ENCODE data around the gene MKRN2. TPM values are rescaled to one million over a fixed set of nuclear protein-coding genes. Genes with fewer than 3 reads are reported as not detected.
A peak's percentile ranks its signal among the peaks of the same experiment; 100 is the strongest.

Gene MKRN2
- total RNA-seq, 1 donor from 2014 or later: 33.6 TPM

GRCh38 chr3:12582730-12583129, 25.8 kb downstream of the MKRN2 start:
- no peak for ATAC-seq
- DNase-seq: no peak
- intact Hi-C loops (cut with micrococcal nuclease): no loop called here

GRCh38 chr3:12583280-12583679, 26.4 kb downstream of the MKRN2 start:
- no peak for DNase-seq
- no peak for ATAC-seq
- intact Hi-C loops (cut with micrococcal nuclease): no loop called here

- ATAC-seq: no peak
- no peak for DNase-seq
- intact Hi-C loops (cut with micrococcal nuclease): no loop called here
Measured at GRCh38 chr3:12584083-12584482, 27.2 kb downstream of the MKRN2 start.

DNA sequence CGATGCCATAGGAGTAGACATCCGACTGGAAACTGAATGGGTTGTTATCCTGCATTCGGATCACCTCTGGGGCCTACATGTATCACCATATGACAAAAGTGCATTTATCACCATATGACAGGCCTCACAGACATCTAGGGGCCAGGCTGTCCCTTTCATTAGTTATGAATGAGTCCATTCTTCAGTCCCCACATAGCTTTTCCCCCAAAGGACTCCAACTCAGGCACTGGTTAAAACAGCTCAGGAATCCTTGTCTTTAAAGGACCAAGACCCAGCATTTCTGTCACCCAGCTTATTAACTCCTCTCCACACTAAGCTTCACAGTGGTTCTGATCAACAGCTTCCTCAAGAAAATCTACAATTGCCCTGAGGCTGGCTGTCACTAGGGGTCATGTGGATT, 28.3 kb downstream of the MKRN2 start:
- intact Hi-C loops (cut with micrococcal nuclease): no loop called here
- no peak for DNase-seq

GRCh38 chr3:12585970-12586369, 29.1 kb downstream of the MKRN2 start:
- DNase-seq: no peak
- intact Hi-C loops (cut with micrococcal nuclease): no loop called here
- ATAC-seq: no peak

More for the DNA sequence above, 28.3 kb downstream of the MKRN2 start:
- ATAC-seq: no peak

DNA sequence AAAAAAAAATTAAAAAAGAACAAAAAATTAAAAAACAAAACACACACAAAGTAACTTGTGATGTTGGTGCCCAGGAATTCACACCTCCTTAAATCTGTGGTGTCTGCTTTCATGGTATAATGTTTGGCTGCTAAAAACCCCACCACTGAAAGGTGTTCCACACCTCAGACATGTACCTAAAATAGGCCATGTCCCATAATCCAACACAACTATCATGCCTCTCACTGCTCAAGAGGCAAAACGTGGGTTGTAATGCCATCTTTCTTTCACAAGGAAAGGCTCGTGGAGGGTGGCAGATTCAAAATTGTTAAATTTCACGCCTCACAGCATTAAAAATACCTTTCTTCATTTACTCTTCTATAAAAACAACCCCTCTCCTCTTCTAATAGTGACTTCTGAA, 29.5 kb downstream of the MKRN2 start:
- intact Hi-C loops (cut with micrococcal nuclease): no loop called here
- ATAC-seq (no peak), DNase-seq (no peak)

DNA sequence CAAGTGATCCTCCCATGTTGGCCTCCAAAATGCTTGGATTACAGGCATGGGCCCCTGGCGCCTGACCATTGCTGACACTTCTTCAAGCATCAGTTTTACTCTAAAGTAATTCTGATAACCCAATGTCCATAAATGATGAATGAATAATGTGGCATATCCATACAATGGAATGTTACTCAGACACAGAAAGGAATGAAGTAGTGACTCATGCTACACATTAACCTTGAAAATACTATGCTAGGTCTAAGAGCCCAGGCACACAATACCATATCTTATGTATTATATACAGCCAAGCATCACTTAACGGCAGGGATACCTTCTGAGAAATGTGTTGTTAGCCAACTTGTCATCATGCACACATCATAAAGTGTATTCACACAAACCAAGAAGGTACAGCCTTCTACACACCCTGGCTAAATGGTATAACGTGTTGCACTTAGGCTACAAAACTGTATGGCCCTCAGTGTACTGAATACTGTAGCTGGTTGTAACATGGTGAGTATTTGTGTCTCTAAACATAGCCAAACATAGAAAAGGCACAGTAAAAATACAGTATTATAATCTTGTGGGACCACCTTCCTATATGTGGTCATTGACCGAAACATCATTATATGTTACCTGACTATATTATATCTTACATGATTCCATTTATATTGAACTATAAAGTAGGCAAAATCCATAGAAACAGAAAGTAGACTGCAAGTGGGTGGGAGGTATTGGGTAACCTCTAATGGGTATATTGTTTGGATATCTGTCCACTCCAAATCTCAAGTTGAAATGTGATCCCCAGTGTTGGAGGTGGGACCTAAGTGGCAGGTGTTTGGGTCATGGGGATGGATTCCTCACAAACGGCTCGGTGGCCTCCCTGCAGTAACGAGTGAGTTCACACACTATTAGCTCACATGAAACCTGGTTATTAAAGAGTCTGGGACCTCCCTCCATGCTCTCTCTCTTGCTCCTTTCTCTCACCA, 31.4 kb downstream of the MKRN2 start:
- DNase-seq: no peak
- no peak for ATAC-seq
- intact Hi-C loops (cut with micrococcal nuclease): no loop called here

DNA sequence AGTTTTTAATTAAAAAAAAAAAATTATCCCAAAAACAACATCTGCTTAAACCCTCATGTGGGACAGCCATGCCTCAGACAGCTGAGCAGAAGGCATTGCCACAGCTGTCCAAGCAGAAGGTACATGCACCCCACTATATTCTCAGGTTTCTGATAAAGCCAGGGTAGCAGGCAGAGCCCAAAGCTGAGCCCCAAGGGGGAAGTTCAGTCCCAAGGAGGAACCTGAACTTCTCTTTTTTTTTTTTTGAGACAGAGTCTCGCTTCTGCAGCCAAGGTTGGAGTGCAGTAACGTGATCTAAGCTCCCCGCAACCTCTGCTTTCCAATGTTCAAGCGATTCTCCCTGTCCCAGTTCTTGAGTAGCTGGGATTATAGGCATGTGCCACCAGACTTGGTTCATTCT, 33.2 kb downstream of the MKRN2 start:
- ATAC-seq (no peak), DNase-seq (no peak)
- intact Hi-C loops (cut with micrococcal nuclease): no loop called here

DNA sequence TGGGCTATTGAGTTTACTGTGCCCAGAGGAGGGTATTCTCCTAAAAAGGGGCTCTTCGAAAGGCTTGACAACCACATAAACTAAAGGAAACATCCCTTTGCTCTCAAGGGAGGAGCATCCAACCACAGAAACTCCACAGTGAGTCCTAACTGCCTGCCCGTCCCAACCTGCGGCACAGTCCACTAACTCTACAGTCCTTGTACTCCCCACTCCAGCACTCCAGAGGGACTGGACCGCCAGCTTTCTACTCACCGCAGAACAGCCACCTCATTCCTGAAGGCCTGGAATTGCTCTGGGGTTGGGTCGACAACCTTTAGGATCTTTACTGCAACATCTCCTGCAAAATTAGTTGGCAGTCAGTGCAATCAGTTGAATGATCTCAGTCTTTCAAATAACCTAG, 34.6 kb downstream of the MKRN2 start:
- ATAC-seq: no peak

GRCh38 chr3:12591997-12592715, 35.3 kb downstream of the MKRN2 start:
- intact Hi-C loops (cut with micrococcal nuclease): no loop called here
- ATAC-seq (peak; percentile 57), DNase-seq (no peak)

More for the DNA sequence above, 34.6 kb downstream of the MKRN2 start:
- no peak for DNase-seq
- intact Hi-C loops (cut with micrococcal nuclease): no loop called here

- ATAC-seq: no peak
- DNase-seq: no peak
- intact Hi-C loops (cut with micrococcal nuclease): no loop called here
Measured at GRCh38 chr3:12593473-12593872, 36.6 kb downstream of the MKRN2 start.

- DNase-seq: no peak
- no peak for ATAC-seq
- intact Hi-C loops (cut with micrococcal nuclease): no loop called here
Measured at GRCh38 chr3:12598890-12599289, 42.0 kb downstream of the MKRN2 start.

GRCh38 chr3:12601072-12601471, 44.2 kb downstream of the MKRN2 start:
- DNase-seq: no peak
- intact Hi-C loops (cut with micrococcal nuclease): no loop called here
- ATAC-seq: peak; percentile 28

DNA sequence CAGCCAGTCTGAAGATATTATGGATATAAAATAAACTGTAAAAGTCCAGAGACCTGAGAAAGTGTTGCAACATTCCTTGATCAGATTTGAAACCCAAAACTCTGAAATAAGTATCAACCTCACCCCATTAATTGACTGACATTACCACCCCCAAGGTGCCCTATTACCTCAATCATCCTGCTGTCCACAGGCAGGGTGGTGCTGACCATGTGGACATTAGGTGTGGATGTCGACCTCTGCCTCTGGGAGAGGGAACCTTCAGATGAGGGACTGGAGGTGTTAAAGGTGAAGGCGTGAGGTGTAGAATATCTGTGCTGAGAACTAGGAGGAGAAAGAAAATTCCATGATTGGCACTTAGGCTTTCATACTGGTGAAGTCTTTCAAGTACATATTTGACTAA, 47.1 kb downstream of the MKRN2 start:
- DNase-seq (no peak), ATAC-seq (no peak)
- intact Hi-C loops (cut with micrococcal nuclease): no loop called here

DNA sequence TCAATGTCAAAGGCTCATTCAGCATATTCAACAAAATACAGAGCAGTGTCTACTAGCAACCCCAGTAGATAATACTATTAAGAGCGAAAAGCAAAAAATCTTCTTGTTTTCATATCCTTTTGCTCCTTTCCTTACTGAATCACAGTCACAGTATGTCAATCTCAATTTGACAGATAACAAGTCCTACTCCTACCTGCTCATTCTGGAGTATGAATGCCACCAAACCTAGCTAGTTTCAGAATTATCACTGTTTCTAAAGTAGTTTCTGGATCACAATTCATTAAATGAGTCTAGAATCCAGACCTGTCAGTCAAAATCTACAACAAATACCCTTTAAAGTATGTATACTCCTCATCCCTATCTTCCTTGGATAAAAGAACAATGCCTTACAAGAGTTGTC, 51.5 kb downstream of the MKRN2 start:
- intact Hi-C loops (cut with micrococcal nuclease): no loop called here
- ATAC-seq (no peak), DNase-seq (no peak)

GRCh38 chr3:12611117-12611516, 54.2 kb downstream of the MKRN2 start:
- intact Hi-C loops (cut with micrococcal nuclease): no loop called here
- ATAC-seq (peak; percentile 30), DNase-seq (no peak)

DNA sequence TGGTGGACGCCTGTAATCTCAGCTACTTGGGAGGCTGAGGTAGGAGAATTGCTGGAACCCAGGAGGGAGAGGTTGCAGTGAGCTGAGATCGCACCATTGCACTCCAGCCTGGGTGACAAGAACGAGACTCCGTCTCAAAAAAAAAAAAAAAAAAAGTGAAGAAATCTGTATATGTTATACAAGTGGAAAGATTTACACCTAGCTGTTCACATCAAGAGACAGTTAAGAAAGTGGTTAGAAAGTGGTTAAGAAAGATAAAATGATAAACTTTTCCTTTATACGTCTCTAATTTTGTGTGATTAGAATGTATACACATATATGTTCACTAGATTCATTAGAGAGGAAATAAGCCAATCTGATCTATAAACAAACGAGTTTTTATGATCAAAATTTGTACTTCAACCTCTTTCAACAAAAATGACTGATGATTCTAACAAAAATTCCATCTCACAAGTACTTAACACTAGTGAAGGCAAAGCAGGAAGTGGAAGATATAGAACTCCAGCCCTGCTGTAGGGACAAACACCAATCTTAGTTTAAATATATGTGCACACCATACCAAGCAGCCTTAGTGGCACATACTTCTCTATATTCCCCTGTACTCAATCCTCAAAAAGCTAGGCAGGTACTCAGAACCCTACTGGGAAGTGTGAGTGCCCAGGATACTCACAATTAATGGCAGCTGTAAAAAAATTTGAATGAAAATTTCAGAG, 55.8 kb downstream of the MKRN2 start:
- intact Hi-C loops (cut with micrococcal nuclease): no loop called here
- ATAC-seq (no peak), DNase-seq (no peak)

- intact Hi-C loops (cut with micrococcal nuclease): no loop called here
- ATAC-seq: no peak
Measured at GRCh38 chr3:12613250-12613649, 56.4 kb downstream of the MKRN2 start.

GRCh38 chr3:12615266-12615665, 58.4 kb downstream of the MKRN2 start:
- ATAC-seq (no peak), DNase-seq (no peak)
- intact Hi-C loops (cut with micrococcal nuclease): no loop called here

More at GRCh38 chr3:12613250-12613649, 56.4 kb downstream of the MKRN2 start:
- no peak for DNase-seq

DNA sequence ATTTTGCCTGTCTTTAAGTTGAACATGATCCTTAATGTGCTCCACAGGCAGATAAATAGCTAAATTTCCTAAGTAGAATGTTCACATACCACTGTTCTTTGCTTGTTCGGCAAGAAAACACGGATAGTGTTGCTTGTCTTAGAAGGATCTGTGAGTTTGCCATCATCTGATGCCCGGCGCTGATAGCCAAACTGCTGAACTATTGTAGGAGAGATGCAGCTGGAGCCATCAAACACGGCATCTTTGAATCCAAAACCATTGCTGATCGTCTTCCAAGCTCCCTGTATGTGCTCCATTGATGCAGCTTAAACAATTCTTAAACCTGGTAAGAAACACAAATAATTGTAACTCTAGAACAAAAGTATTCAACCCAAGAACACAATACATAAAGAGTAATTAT, 61.5 kb downstream of the MKRN2 start:
- ATAC-seq (no peak), DNase-seq (no peak)
- intact Hi-C loops (cut with micrococcal nuclease): no loop called here
